ENCODE measurements around the gene DCLK1. TPM values are rescaled to one million over a fixed set of nuclear protein-coding genes. Genes with fewer than 3 reads are reported as not detected.

Gene DCLK1
- total RNA-seq, 2 experiments from 2014 or later = not detected

DNA sequence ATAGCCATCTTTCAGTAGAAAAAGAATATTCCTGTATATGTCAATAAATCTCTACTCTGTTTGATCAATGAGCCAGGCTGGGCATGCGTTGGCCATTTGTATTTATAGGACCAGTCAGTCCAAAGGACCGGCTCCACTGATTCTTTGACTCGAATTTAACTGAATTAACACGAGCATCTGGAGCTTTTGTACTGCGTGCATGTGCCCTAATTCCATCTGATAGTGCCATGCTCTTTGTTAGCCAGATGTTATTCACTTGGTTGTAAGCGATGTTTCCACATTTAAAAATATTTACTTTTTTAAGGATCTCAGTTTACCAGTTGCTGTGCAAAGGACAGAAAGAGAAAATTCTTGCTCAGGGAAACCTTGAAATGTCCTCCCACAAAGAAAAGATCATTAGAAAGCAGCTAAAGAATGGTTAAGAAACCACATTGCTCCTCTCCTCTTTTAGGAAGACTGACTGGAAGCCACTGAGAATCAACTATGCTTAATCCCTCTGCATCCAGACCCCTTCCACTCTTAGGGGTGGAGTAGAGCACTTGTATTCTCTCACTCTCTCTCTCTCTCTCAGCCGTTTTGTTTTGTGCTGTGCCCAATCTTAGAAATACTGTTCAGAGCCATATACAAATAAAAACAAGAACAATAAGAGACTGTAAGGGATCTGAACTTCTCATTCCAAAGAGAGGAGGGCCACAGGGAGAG is 165.8 kb downstream of the DCLK1 start:
- no peaks in the 10 kb centered on the region for H3K27me3 Mint-ChIP-seq
- DNase-seq (no peak), ATAC-seq (no peak)
- intact Hi-C loops (cut with micrococcal nuclease) = no loop called here
- no peak overlapping the region for H3K27ac Mint-ChIP-seq
- POLR2A ChIA-PET = no interaction called here
- H3K36me3 Mint-ChIP-seq (ENCODE audit: low read depth) = peaks cover 2% of the 10 kb centered on the region
- TF ChIP-seq, protein P1, sequence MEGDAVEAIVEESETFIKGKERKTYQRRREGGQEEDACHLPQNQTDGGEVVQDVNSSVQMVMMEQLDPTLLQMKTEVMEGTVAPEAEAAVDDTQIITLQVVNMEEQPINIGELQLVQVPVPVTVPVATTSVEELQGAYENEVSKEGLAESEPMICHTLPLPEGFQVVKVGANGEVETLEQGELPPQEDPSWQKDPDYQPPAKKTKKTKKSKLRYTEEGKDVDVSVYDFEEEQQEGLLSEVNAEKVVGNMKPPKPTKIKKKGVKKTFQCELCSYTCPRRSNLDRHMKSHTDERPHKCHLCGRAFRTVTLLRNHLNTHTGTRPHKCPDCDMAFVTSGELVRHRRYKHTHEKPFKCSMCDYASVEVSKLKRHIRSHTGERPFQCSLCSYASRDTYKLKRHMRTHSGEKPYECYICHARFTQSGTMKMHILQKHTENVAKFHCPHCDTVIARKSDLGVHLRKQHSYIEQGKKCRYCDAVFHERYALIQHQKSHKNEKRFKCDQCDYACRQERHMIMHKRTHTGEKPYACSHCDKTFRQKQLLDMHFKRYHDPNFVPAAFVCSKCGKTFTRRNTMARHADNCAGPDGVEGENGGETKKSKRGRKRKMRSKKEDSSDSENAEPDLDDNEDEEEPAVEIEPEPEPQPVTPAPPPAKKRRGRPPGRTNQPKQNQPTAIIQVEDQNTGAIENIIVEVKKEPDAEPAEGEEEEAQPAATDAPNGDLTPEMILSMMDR (IDR thresholded peaks at IDR 0.05) = no peak
- H3K4me1 Mint-ChIP-seq (ENCODE audit: low read depth) = no peaks in the 10 kb centered on the region
- H3K9me3 Mint-ChIP-seq = peaks cover 6% of the 10 kb centered on the region
- CTCF ChIA-PET = no interaction called here
- H3K4me3 Mint-ChIP-seq = no peak overlapping the region

DNA sequence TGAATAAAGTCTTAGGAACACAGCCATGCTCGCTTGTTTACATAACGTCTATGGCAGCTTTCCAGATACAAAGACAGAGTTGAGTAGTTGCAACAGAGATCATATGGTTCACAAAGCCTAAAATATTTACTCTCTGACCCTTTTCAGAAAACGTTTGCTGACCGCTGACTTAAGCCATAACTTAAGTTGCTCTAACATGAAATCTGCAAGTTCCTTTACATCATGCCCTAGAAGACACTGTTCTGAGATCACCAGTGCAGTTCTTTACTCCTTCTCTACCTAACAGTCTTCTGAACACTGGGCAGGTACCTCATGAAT is 166.4 kb downstream of the DCLK1 start:
- peaks cover 2% of the 10 kb centered on the region for H3K36me3 Mint-ChIP-seq (ENCODE audit: low read depth)
- H3K4me1 Mint-ChIP-seq (ENCODE audit: low read depth) = no peaks in the 10 kb centered on the region
- ChIA-PET CTCF (no interaction called here), POLR2A (no interaction called here)
- ATAC-seq (no peak), DNase-seq (no peak)
- no peaks in the 10 kb centered on the region for H3K27me3 Mint-ChIP-seq
- H3K4me3 Mint-ChIP-seq = no peak overlapping the region
- intact Hi-C loops (cut with micrococcal nuclease) = no loop called here
- peaks cover 6% of the 10 kb centered on the region for H3K9me3 Mint-ChIP-seq
- H3K27ac Mint-ChIP-seq = no peak overlapping the region
- TF ChIP-seq, protein P1 (IDR thresholded peaks at IDR 0.05) = no peak

DNA sequence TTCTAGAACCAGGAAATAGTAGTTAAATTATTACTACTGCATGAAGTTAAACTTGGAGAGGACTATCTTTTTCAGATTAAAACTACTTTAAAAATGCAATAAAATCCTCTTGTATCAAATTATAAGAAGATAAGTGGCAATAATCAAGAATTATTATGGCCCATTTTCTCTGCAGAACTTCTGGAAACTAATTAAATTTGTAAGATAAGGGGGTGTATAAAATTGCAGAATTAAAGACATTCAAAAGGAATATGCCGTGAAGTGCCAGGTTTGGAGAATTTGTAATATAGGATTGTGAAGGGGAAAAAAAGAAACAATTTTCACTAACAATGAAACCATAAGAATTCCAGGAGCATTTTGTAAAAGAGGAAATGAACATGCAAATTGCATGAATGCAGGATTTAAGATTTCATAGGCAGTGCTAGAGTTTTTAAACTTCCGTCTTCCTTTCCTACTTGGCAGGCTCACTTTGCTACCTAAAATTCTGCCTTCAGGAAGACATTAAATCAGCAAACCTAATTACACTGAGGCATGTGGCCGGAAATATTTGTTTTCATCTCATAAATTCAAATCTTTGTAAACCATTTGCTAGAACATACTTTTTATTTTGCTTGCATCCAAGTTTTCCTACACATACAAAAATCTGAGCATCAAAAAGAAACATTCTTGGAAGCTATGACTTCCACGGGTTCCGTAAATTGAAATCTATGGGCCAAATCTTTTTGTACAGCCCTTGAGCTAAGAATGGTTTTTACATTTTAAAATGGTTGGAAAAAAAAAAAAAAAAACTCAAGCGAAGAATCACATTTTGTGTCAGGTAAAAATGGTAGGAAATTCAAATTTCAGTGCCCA is 166.9 kb downstream of the DCLK1 start:
- no peak overlapping the region for H3K27ac Mint-ChIP-seq
- intact Hi-C loops (cut with micrococcal nuclease) = no loop called here
- H3K4me3 Mint-ChIP-seq = no peak overlapping the region
- CTCF ChIA-PET = no interaction called here
- ATAC-seq (no peak), DNase-seq (no peak)
- H3K27me3 Mint-ChIP-seq = no peaks in the 10 kb centered on the region
- H3K9me3 Mint-ChIP-seq = peaks cover 5% of the 10 kb centered on the region
- H3K36me3 Mint-ChIP-seq (ENCODE audit: low read depth) = peaks cover 2% of the 10 kb centered on the region
- TF ChIP-seq, protein P1 (IDR thresholded peaks at IDR 0.05) = no peak
- POLR2A ChIA-PET = no interaction called here
- no peaks in the 10 kb centered on the region for H3K4me1 Mint-ChIP-seq (ENCODE audit: low read depth)

DNA sequence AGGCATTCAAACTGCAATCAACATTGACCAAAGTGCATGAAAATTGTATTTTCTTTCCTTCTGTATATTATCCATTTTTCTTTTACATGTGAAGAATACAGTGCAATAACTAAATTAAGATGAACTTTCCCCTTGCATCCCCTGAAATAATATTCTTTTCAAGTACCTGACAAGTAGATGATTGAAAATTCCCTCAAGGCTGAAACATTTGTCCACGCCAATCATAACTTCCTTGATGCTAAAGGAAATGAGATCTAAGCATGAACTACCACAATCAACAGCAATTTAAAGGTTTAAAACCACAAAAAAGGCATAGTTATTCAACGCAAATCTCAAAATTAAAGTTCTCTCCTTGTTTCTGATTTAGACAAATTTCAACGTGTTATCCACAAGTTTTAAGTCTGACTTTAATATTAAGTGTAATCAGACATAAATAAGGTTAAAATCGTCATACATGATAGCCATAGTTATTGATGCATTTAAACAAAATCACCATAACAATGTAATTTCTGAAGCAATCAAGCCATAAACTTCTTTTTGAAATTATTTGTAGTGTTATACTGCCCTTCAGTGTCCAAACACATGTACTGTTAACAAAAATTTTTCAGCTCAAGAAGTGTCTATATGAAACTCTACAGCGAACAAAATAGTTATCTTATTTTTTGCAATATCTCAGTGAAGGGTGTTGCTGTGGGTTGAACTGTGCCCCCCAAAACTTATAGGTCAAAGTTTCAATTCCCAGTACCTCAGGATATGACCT is 169.5 kb downstream of the DCLK1 start:
- Mint-ChIP-seq H3K27me3 (no peaks in the 10 kb centered on the region), H3K27ac (no peak overlapping the region), H3K4me1 (ENCODE audit: low read depth) (no peaks in the 10 kb centered on the region), H3K36me3 (ENCODE audit: low read depth) (no peaks in the 10 kb centered on the region), H3K9me3 (no peaks in the 10 kb centered on the region), H3K4me3 (no peak overlapping the region)
- TF ChIP-seq, protein P1 (IDR thresholded peaks at IDR 0.05) = no peak
- CTCF ChIA-PET = interaction anchor here (1.3 kb wide), 1 partner anchor 17 kb away, joined by 3 read pairs; no protein-coding TSS in a partner anchor
- intact Hi-C loops (cut with micrococcal nuclease) = no loop called here
- POLR2A ChIA-PET = no interaction called here
- ATAC-seq (no peak), DNase-seq (no peak)

DNA sequence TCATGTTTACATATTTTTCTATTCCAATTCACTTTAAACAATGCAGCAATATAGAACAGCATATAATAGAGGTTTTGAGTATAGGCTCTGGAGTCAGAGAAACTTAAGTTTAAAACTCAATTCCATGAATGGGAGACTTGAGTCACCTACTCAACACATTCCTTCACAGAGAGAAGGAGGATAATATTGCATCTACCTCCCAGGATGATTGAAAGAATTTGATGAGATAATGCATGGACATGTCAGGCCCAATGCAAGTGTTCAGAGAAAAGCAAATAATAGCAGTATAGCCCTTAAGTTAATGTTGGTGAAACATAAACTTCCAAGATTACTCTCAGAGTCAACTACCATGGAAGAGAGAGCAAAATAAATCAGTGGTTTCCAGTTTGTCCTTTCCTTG is 170.2 kb downstream of the DCLK1 start:
- ChIA-PET CTCF (no interaction called here), POLR2A (no interaction called here)
- TF ChIP-seq, protein P1 (IDR thresholded peaks at IDR 0.05) = no peak
- no peak for ATAC-seq
- no peaks in the 10 kb centered on the region for H3K27me3 Mint-ChIP-seq
- no peak overlapping the region for H3K4me3 Mint-ChIP-seq
- no peaks in the 10 kb centered on the region for H3K9me3 Mint-ChIP-seq
- no peaks in the 10 kb centered on the region for H3K4me1 Mint-ChIP-seq (ENCODE audit: low read depth)
- intact Hi-C loops (cut with micrococcal nuclease) = no loop called here
- H3K36me3 Mint-ChIP-seq (ENCODE audit: low read depth) = no peaks in the 10 kb centered on the region
- H3K27ac Mint-ChIP-seq = no peak overlapping the region
- DNase-seq = no peak

All from activated CD8-positive, alpha-beta T cell treated with anti-CD3 and anti-CD28 coated beads for 36 hours (primary cell).